Measurements from ENCODE around the gene SGMS1.

- TF ChIP-seq CTCF (conservative IDR thresholded peaks at IDR 0.05 in 1 of 2, IDR thresholded peaks at IDR 0.05 in 1 of 2; ENCODE audit: extremely low read depth in 1 of 2, insufficient read depth in 1 of 2, low read depth in 1 of 2, low read length in 2 of 2): no peak
- TF ChIP-seq EZH2 (IDR thresholded peaks at IDR 0.05; ENCODE audit: borderline replicate concordance, low read length): no peak
Measured at GRCh38 chr10:50613150-50613549, 10.6 kb downstream of the SGMS1 start.

Data from mammary epithelial cell (primary cell).